Measurements from ENCODE around the gene PCDH9. TPM values are rescaled to one million over a fixed set of nuclear protein-coding genes. Genes with fewer than 3 reads are reported as not detected.
A peak's percentile ranks its signal among the peaks of the same experiment; 100 is the strongest.

The PCDH9 gene
- total and polyA plus RNA-seq, 12 donors: 2.9 to 32.0 (median 15.4) TPM

- Histone ChIP-seq H3K27me3 (no peaks in the 10 kb centered on the region), H3K36me3 (no peaks in the 10 kb centered on the region), H3K4me3 (no peak overlapping the region), H3K27ac (no peak overlapping the region), H3K9me3 (peaks cover 0 to 14% (median 0%) of the 10 kb centered on the region in 11 donors), H3K4me1 (peaks cover 0 to 8% (median 0%) of the 10 kb centered on the region in 9 donors)
- DNase-seq: no peak
- intact Hi-C loops (cut with DNase I): no loop called here
- ATAC-seq: peak in 2 of 8 donors; percentile 15 to 53
- 94 to 97% methylated on average over 6 of the region's 6 CpGs for WGBS, 2 donors
- TF ChIP-seq CTCF (IDR thresholded peaks at IDR 0.05): no peak
These were observed 123.6 kb downstream of the PCDH9 start for GRCh38 chr13:67106502-67107057.

GRCh38 chr13:67101730-67102467 is 128.2 kb downstream of the PCDH9 start:
- no peak for TF ChIP-seq CTCF (IDR thresholded peaks at IDR 0.05)
- no peak for DNase-seq
- intact Hi-C loops (cut with DNase I): no loop called here
- Histone ChIP-seq H3K27ac (peak overlapping the region in 1 of 10 donors; percentile 4), H3K4me1 (peaks cover 0 to 22% (median 0%) of the 10 kb centered on the region in 9 donors), H3K4me3 (peak overlapping the region in 4 of 10 donors; percentile 2 to 20 (median 6)), H3K27me3 (no peaks in the 10 kb centered on the region), H3K36me3 (no peaks in the 10 kb centered on the region), H3K9me3 (peaks cover 0 to 1% (median 0%) of the 10 kb centered on the region in 11 donors)
- ATAC-seq: peak in 1 of 8 donors; percentile 51
- 70 to 81% methylated on average over 4 of the region's 4 CpGs for WGBS, 2 donors

GRCh38 chr13:67100730-67101129 is 129.4 kb downstream of the PCDH9 start:
- Histone ChIP-seq H3K27ac (no peak overlapping the region), H3K36me3 (no peaks in the 10 kb centered on the region), H3K27me3 (no peaks in the 10 kb centered on the region), H3K4me1 (peaks cover 0 to 22% (median 0%) of the 10 kb centered on the region in 9 donors), H3K4me3 (no peak overlapping the region), H3K9me3 (no peaks in the 10 kb centered on the region)
- intact Hi-C loops (cut with DNase I): no loop called here
- no peak for TF ChIP-seq CTCF (IDR thresholded peaks at IDR 0.05)
- DNase-seq (no peak), ATAC-seq (no peak)
- WGBS, 2 donors: 86 to 91% methylated on average over 3 of the region's 3 CpGs

- intact Hi-C loops (cut with DNase I): loop anchor here in 1 of 10 donors (10.0 kb wide), 1 partner anchor 1155 kb away; no protein-coding TSS in a partner anchor
- no peaks in the 10 kb centered on the region for H3K36me3 ChIP-seq
- no peaks in the 10 kb centered on the region for H3K27me3 ChIP-seq
- H3K9me3 ChIP-seq: no peaks in the 10 kb centered on the region
- no peak overlapping the region for H3K4me3 ChIP-seq
- peaks cover 0 to 22% (median 0%) of the 10 kb centered on the region in 9 donors for H3K4me1 ChIP-seq
- no peak overlapping the region for H3K27ac ChIP-seq
- no peak for TF ChIP-seq CTCF (IDR thresholded peaks at IDR 0.05)
- no peak for ATAC-seq
- no peak for DNase-seq
- WGBS, 2 donors: 75 to 78% methylated on average over 7 of the region's 7 CpGs
These were observed 130.6 kb downstream of the PCDH9 start for GRCh38 chr13:67099494-67099893.
